H1 (cell line): ENCODE measurements around the gene IRF5. TPM values are rescaled to one million over a fixed set of nuclear protein-coding genes. Genes with fewer than 3 reads are reported as not detected.
A peak's percentile ranks its signal among the peaks of the same experiment; 100 is the strongest.

Experiments
- polyA plus RNA-seq, 7 experiments: library from polyadenylated mRNA; depleted of rRNA in 3 of 7; stranded (reverse) in 5 of 7; unstranded in 2 of 7; fragments of >200 nt in 5 of 7; fragments of 200-250 nt in 2 of 7; gene quantifications; 1 replicate in 5 of 7; 2 replicates in 1 of 7; 4 replicates in 1 of 7; pipeline versions ENCODE4 v1.2.1 to v1.2.3, GENCODE V29; 2011 to 2013; ENCODE audit warnings: missing spikeins in 2 of 7, mixed read lengths in 2 of 7
- total RNA-seq: library from RNA; stranded (reverse); fragmentation: NEBNext Ultra II Directional; extraction: Animal tissue kit (Norgen Biotek cat#: 25700); gene quantifications from 2 replicates; pipeline ENCODE4 v1.2.1, GENCODE V29; 2021
- TF ChIP-seq, protein P1 (sequence below), 3 experiments: IDR thresholded peaks; 1 replicate in 2 of 3; 2 replicates in 1 of 3; pipeline versions ENCODE4 v1.5.1 to v1.6.1; 2011; ENCODE audit warnings: low read length in 3 of 3, mild to moderate bottlenecking in 3 of 3, inconsistent platforms in 2 of 3, low read depth in 1 of 3, moderate library complexity in 1 of 3; ENCODE audit not compliant: insufficient read depth in 1 of 3; ENCODE audit errors: control extremely low read depth in 1 of 3
- TF ChIP-seq, protein P2 (sequence below): IDR thresholded peaks from 2 replicates; pipeline ENCODE4 v1.6.1; 2011; ENCODE audit warnings: low read length, improper control_type of control experiment

Gene IRF5
- total and polyA plus RNA-seq, 2 of the 8 experiments (the other 6 are each of a cell fraction or from before 2014, with no cell fraction given): 0.28 to 1.1 TPM

DNA sequence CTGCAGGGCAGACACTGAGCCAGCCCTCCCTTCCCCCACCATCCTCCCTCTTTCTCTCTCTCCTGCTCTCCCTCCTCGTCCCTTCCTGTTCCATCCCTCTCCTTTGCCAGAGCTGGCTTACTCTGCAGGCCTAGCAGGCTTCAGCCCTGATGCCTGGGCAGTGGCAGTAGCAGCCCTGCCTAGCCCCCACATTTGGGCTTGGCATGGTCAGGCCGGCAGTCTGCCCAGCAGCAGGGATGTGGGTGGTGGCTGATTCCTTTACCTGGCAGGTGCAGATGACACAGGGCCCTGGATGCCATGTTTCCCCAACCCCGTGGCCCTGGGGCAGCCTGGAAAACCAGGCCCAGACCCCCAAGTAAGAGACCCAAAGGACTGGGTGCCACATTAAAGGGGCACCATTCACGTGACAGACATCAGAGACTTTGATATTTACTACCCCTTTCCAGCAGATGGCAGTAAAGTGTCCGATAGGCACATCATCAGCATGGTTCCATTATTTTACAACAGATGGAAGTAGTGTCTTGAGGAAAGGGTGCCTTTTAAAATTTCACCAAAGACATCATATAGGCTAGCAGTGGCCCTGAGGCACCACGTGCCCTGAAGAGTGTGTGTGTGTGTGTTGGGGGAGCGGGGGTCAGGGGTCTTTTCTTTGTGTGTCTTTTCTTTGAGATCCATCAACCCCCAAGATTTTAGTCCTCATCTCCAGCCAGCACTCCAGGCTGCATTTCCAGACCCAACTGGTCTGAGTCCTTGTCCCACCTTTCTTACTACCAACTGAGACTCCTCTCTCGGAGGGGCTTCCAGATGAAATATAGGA, 33.1 kb upstream of the IRF5 start (continued):
- TF ChIP-seq, protein P1, sequence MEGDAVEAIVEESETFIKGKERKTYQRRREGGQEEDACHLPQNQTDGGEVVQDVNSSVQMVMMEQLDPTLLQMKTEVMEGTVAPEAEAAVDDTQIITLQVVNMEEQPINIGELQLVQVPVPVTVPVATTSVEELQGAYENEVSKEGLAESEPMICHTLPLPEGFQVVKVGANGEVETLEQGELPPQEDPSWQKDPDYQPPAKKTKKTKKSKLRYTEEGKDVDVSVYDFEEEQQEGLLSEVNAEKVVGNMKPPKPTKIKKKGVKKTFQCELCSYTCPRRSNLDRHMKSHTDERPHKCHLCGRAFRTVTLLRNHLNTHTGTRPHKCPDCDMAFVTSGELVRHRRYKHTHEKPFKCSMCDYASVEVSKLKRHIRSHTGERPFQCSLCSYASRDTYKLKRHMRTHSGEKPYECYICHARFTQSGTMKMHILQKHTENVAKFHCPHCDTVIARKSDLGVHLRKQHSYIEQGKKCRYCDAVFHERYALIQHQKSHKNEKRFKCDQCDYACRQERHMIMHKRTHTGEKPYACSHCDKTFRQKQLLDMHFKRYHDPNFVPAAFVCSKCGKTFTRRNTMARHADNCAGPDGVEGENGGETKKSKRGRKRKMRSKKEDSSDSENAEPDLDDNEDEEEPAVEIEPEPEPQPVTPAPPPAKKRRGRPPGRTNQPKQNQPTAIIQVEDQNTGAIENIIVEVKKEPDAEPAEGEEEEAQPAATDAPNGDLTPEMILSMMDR (IDR thresholded peaks at IDR 0.05; ENCODE audit: control extremely low read depth in 1 of 3, insufficient read depth in 1 of 3, low read depth in 1 of 3, low read length in 3 of 3): peak in 2 of 3 experiments; percentile 65; a peak in 3 of 4 replicates
- TF ChIP-seq, protein P2, sequence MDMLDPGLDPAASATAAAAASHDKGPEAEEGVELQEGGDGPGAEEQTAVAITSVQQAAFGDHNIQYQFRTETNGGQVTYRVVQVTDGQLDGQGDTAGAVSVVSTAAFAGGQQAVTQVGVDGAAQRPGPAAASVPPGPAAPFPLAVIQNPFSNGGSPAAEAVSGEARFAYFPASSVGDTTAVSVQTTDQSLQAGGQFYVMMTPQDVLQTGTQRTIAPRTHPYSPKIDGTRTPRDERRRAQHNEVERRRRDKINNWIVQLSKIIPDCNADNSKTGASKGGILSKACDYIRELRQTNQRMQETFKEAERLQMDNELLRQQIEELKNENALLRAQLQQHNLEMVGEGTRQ: peak; percentile 65
